Measurements from ENCODE around the gene PLXNA2. TPM values are rescaled to one million over a fixed set of nuclear protein-coding genes. Genes with fewer than 3 reads are reported as not detected.

The PLXNA2 gene
- total RNA-seq, 1 experiment from 2014 or later = 0.89 TPM

GRCh38 chr1:207998691-207999090 lies 245.5 kb downstream of the PLXNA2 start (continued):
- TF ChIP-seq REST (IDR thresholded peaks at IDR 0.05; ENCODE audit: low read depth) (no peak), RAD21 (IDR thresholded peaks at IDR 0.05; ENCODE audit: low read depth) (no peak), MAX (IDR thresholded peaks at IDR 0.05) (no peak)

- peak; percentile 41 for DNase-seq (ENCODE audit: low read depth, low spot score)
- H3K4me3 ChIP-seq (replicated peaks in 1 of 2; ENCODE audit: low read depth in 1 of 2, low read length in 2 of 2) = no peak overlapping the region
- no peaks in the 10 kb centered on the region for H3K4me1 ChIP-seq (ENCODE audit: control insufficient read depth in 1 of 2, insufficient read depth in 2 of 2, low read length in 2 of 2)
- no peaks in the 10 kb centered on the region for H3K9me2 ChIP-seq (ENCODE audit: insufficient read depth)
- intact Hi-C loops (cut with micrococcal nuclease) = no loop called here
- ChIA-PET RAD21 (ENCODE audit: low non-redundant PET in 1 of 2, low total read pairs in 2 of 2, uncharacterized antibody in 2 of 2, unreplicated experiment in 2 of 2) (interaction anchor here (0.5 to 1.3 kb wide), 2 partner anchors 21 to 112 kb away, joined by 4 to 5 read pairs; no protein-coding TSS in a partner anchor), CTCF (interaction anchor here (0.6 to 2.9 kb wide), 20 partner anchors 10 to 248 kb away, joined by 3 to 32 read pairs (median 4); partner anchors contain the start of gene PLXNA2), POLR2A (no interaction called here)
- H3K9me3 ChIP-seq (ENCODE audit: control insufficient read depth in 1 of 2, insufficient read depth in 1 of 2, low read depth in 1 of 2, low read length in 2 of 2) = no peaks in the 10 kb centered on the region
- no peak overlapping the region for H3K9ac ChIP-seq (ENCODE audit: low read length)
- BruUV-seq (replicated peaks) = no TSS peak
- no peaks in the 10 kb centered on the region for H4K20me1 ChIP-seq (ENCODE audit: insufficient read depth)
- H2AFZ ChIP-seq (ENCODE audit: low read depth, low read length, poor library complexity, severe bottlenecking) = peak overlapping the region; percentile 81
- H3K27me3 ChIP-seq (ENCODE audit: insufficient read depth, low read length) = peaks cover 20% of the 10 kb centered on the region
- no peak overlapping the region for H3K27ac ChIP-seq (ENCODE audit: low read depth, low read length)
- no peaks in the 10 kb centered on the region for H3K79me2 ChIP-seq (ENCODE audit: insufficient read depth, low read length)
- ATAC-seq = peak; percentile 92
- H3K4me2 ChIP-seq (ENCODE audit: low read length) = peak overlapping the region; percentile 33
- no peaks in the 10 kb centered on the region for H3K36me3 ChIP-seq (ENCODE audit: control insufficient read depth in 1 of 2, insufficient read depth in 2 of 2, low read length in 2 of 2)
- TF ChIP-seq CTCF (IDR thresholded peaks at IDR 0.05 in 2 of 3, conservative IDR thresholded peaks at IDR 0.05 in 1 of 3; ENCODE audit: borderline replicate concordance in 1 of 3, insufficient read depth in 1 of 3, low read depth in 2 of 3, low read length in 2 of 3) (peak; percentile 56 to 75 (median 74)), SIN3A (IDR thresholded peaks at IDR 0.05; ENCODE audit: low read depth) (no peak), POLR2AphosphoS5 (IDR thresholded peaks at IDR 0.05; ENCODE audit: low read depth, low read length) (no peak), CBX3 (IDR thresholded peaks at IDR 0.05; ENCODE audit: low read depth) (no peak), CEBPB (IDR thresholded peaks at IDR 0.05; ENCODE audit: low read depth) (no peak), EZH2phosphoT487 (IDR thresholded peaks at IDR 0.05; ENCODE audit: borderline replicate concordance) (no peak), SRF (IDR thresholded peaks at IDR 0.05; ENCODE audit: low read depth) (no peak), ZNF274 (IDR thresholded peaks at IDR 0.05; ENCODE audit: low read depth, low read length) (no peak), RAD21 (IDR thresholded peaks at IDR 0.05; ENCODE audit: low read depth) (peak; percentile 30; the same call in 1 of the 2 replicates), MAX (IDR thresholded peaks at IDR 0.05) (peak; percentile 38; the same call in 1 of the 2 replicates), FOSL1 (IDR thresholded peaks at IDR 0.05; ENCODE audit: low read depth) (no peak), EZH2 (IDR thresholded peaks at IDR 0.05) (no peak), ZFX (IDR thresholded peaks at IDR 0.05) (no peak)
Measured at GRCh38 chr1:207997486-207998268, 246.5 kb downstream of the PLXNA2 start.

All from HCT116 (cell line).